GM12878 (cell line): ENCODE results near the gene SEMA3G. TPM values are rescaled to one million over a fixed set of nuclear protein-coding genes. Genes with fewer than 3 reads are reported as not detected.

Source experiments
- ATAC-seq: fragments of 200-7000 bp; cut with Tn5 transposase; 3 replicates; pipeline ENCODE4 v1.9.1; 2020; ENCODE audit warnings: mild to moderate bottlenecking, moderate library complexity
- BruUV-seq: library from RNA; stranded (reverse); fragments of 400-500 nt; replicated peaks from 2 replicates; lab custom pipeline; 2021; lab: Mats Ljungman, UMichigan
- CTCF ChIA-PET: fragments of 300-600 bp; sonication (Branson Sonifier 250); formaldehyde crosslinking; extraction: SDS; loops from one replicate; lab custom pipeline; 2021; ENCODE audit warnings: inconsistent platforms; lab: Yijun Ruan, JAX
- POLR2A ChIA-PET: fragments of 350-600 bp; formaldehyde crosslinking; extraction: SDS; loops from one replicate; lab custom pipeline; 2021; ENCODE audit warnings: inconsistent platforms; lab: Charles Lee
- RAD21 ChIA-PET: fragments of 300-600 bp; sonication (Branson Sonifier 250); formaldehyde crosslinking; loops from one replicate; lab custom pipeline; 2023; ENCODE audit warnings: antibody characterized with exemption; ENCODE audit not compliant: unreplicated experiment; lab: Charles Lee
- SMC1A ChIA-PET: fragments of 300-600 bp; sonication (Branson Sonifier 250); formaldehyde crosslinking; loops from one replicate; lab custom pipeline; 2023; ENCODE audit not compliant: unreplicated experiment, uncharacterized antibody; lab: Charles Lee
- DNase-seq: peaks from one replicate; pipeline ENCODE4 v3.0.0-alpha.2; 2011; ENCODE audit warnings: low read depth, low spot score
- FAIRE-seq: peaks from 3 replicates; lab custom pipeline; 2011; peaks lifted over from hg19 to GRCh38; lab: Jason Lieb, UNC
- H2AFZ ChIP-seq: 2 replicates; pipeline ENCODE4 v1.6.0; 2011; ENCODE audit warnings: low read depth, low read length, control low read depth; ENCODE audit not compliant: control insufficient read depth
- H3K27ac ChIP-seq: 2 replicates; pipeline ENCODE4 v1.5.1; 2011; ENCODE audit warnings: control low read depth; ENCODE audit not compliant: control insufficient read depth, insufficient read depth
- H3K27me3 ChIP-seq, 2 experiments: replicated peaks in 1 of 2; 2 replicates each; pipeline versions ENCODE4 v1.6.0 to v1.6.1; 2011; ENCODE audit warnings: low read length in 1 of 2; ENCODE audit not compliant: control insufficient read depth in 2 of 2, insufficient read depth in 2 of 2
- H3K36me3 ChIP-seq, 2 experiments: 2 replicates each; pipeline ENCODE4 v1.5.1; 2011; ENCODE audit warnings: low read length in 1 of 2; ENCODE audit not compliant: control insufficient read depth in 2 of 2, insufficient read depth in 2 of 2
- H3K4me1 ChIP-seq: 2 replicates; pipeline ENCODE4 v1.6.1; 2011; ENCODE audit warnings: mild to moderate bottlenecking, low read length, moderate library complexity, mixed read lengths; ENCODE audit not compliant: control insufficient read depth, insufficient read depth
- H3K4me2 ChIP-seq: 2 replicates; pipeline ENCODE4 v1.6.0; 2011; ENCODE audit warnings: control low read depth; ENCODE audit not compliant: control insufficient read depth, insufficient read depth
- H3K4me3 ChIP-seq: fragments of 200-600 bp; sonication (generic); 2 replicates; pipeline ENCODE4 v1.5.1; 2016
- H3K79me2 ChIP-seq: 2 replicates; pipeline ENCODE4 v1.6.0; 2011; ENCODE audit warnings: low read length; ENCODE audit not compliant: control insufficient read depth, insufficient read depth
- H3K9ac ChIP-seq: 2 replicates; pipeline ENCODE4 v1.8.0; 2011; ENCODE audit warnings: low read length, control low read depth, mixed read lengths; ENCODE audit not compliant: control insufficient read depth, insufficient read depth
- H3K9me3 ChIP-seq: replicated peaks from 3 replicates; pipeline ENCODE4 v1.5.1; 2011; ENCODE audit warnings: mild to moderate bottlenecking, low read length; ENCODE audit not compliant: control insufficient read depth, insufficient read depth
- H4K20me1 ChIP-seq: 2 replicates; pipeline ENCODE4 v1.6.0; 2011; ENCODE audit not compliant: control insufficient read depth, insufficient read depth
- CBX3 ChIP-seq: fragments of 200-600 bp; sonication (generic); IDR thresholded peaks from 2 replicates; pipeline ENCODE4 v1.6.1; 2016; ENCODE audit warnings: low read depth, borderline replicate concordance
- CEBPB ChIP-seq, 2 experiments: fragments of 150-350 bp in 1 of 2; IDR thresholded peaks; 2 replicates each; pipeline ENCODE4 v1.6.1; 2012 to 2014; ENCODE audit warnings: low read depth in 2 of 2, low read length in 2 of 2, borderline replicate concordance in 1 of 2, inconsistent platforms in 1 of 2
- GABPA ChIP-seq: IDR thresholded peaks from 2 replicates; pipeline ENCODE4 v1.6.1; 2014; ENCODE audit warnings: antibody characterized with exemption, low read depth, mild to moderate bottlenecking, inconsistent platforms
- MYC ChIP-seq: IDR thresholded peaks from 2 replicates; pipeline ENCODE4 v1.6.1; 2011; ENCODE audit warnings: mild to moderate bottlenecking, low read length, moderate library complexity, inconsistent platforms; ENCODE audit not compliant: insufficient read depth, insufficient replicate concordance, insufficient read length, severe bottlenecking
- NR2C1 ChIP-seq: fragments of 450-650 bp; IDR thresholded peaks from 2 replicates; pipeline ENCODE4 v1.6.1; 2017; ENCODE audit warnings: antibody characterized with exemption, mild to moderate bottlenecking, moderate library complexity
- PAX8 ChIP-seq: fragments of 450-650 bp; IDR thresholded peaks from 2 replicates; pipeline ENCODE4 v1.6.1; 2017; ENCODE audit warnings: mild to moderate bottlenecking, moderate library complexity
- RFX5 ChIP-seq: IDR thresholded peaks from 2 replicates; pipeline ENCODE4 v1.6.1; 2011; ENCODE audit warnings: low read depth, low read length, improper control_type of control experiment
- SPI1 ChIP-seq: IDR thresholded peaks from 2 replicates; pipeline ENCODE4 v1.6.1; 2011; ENCODE audit warnings: low read depth, mild to moderate bottlenecking, low read length, moderate library complexity, borderline replicate concordance; ENCODE audit not compliant: insufficient read depth
- ZBTB4 ChIP-seq: fragments of 450-650 bp; formaldehyde crosslinking; IDR thresholded peaks from 2 replicates; pipeline ENCODE4 v1.4.0; 2022; ENCODE audit warnings: mild to moderate bottlenecking, moderate library complexity
- WGBS: methylation state at CpG from one replicate; pipeline ENCODE4 v1.1.6; 2016; ENCODE audit warnings: low lambda C conversion rate; ENCODE audit not compliant: insufficient replicate concordance, insufficient coverage; ENCODE audit errors: missing lambda C conversion rate; 5-methylcytosine and 5-hydroxymethylcytosine counted together
- in situ Hi-C: fragments of 300-500 bp; cut with MboI; formaldehyde crosslinking; loops from 9 replicates; pipeline ENCODE4 v1.14.3; 2018; ENCODE audit warnings: mixed read lengths
- intact Hi-C: fragments of 100-400 bp; cut with micrococcal nuclease; formaldehyde crosslinking; loops from one replicate; pipeline ENCODE4 v1.14.2; 2022; ENCODE audit not compliant: unreplicated experiment
- polyA plus RNA-seq, 11 experiments: library from polyadenylated mRNA; depleted of rRNA in 4 of 11; unstranded in 6 of 11; stranded (reverse) in 5 of 11; fragments of >200 nt; fragmentation: Nextera tagmentation in 4 of 11; fragmentation: Illumina TruSeq in 1 of 11; extraction: Ambion mirVana in 4 of 11; extraction: Trizol in 1 of 11; gene quantifications; 1 replicate in 1 of 11; 2 replicates in 10 of 11; pipeline versions ENCODE4 v1.2.1 to v1.2.3, GENCODE V29; 2011 to 2016; ENCODE audit warnings: inconsistent platforms in 2 of 11, missing spikeins in 2 of 11, low read depth in 1 of 11
- total RNA-seq, 4 experiments: library from RNA; depleted of rRNA in 3 of 4; stranded (reverse); fragments of >200 nt in 3 of 4; fragmentation: Illumina TruSeq in 1 of 4; extraction: Trizol in 1 of 4; gene quantifications; 2 replicates each; pipeline versions ENCODE4 v1.2.1 to v1.2.3, GENCODE V29; 2013 to 2021
- TF ChIP-seq, protein P1 (sequence below), 3 experiments: IDR thresholded peaks in 2 of 3; conservative IDR thresholded peaks in 1 of 3; 2 replicates each; pipeline ENCODE4 v1.5.1; 2011; ENCODE audit warnings: low read depth in 3 of 3, low read length in 3 of 3, mild to moderate bottlenecking in 3 of 3, control low read depth in 2 of 3, moderate library complexity in 2 of 3, inconsistent platforms in 1 of 3, mixed read lengths in 1 of 3; ENCODE audit not compliant: control insufficient read depth in 2 of 3, insufficient read depth in 1 of 3; ENCODE audit errors: extremely low read depth in 1 of 3
- TF ChIP-seq, protein P2 (sequence below): fragments of 450-650 bp; IDR thresholded peaks from 2 replicates; pipeline ENCODE4 v1.6.1; 2017; ENCODE audit warnings: mild to moderate bottlenecking, moderate library complexity

SEMA3G gene
- total and polyA plus RNA-seq, 10 of the 15 experiments (the other 5 are each of a cell fraction or from before 2014, with no cell fraction given): 0.03 to 0.04 TPM; not detected in 8

DNA sequence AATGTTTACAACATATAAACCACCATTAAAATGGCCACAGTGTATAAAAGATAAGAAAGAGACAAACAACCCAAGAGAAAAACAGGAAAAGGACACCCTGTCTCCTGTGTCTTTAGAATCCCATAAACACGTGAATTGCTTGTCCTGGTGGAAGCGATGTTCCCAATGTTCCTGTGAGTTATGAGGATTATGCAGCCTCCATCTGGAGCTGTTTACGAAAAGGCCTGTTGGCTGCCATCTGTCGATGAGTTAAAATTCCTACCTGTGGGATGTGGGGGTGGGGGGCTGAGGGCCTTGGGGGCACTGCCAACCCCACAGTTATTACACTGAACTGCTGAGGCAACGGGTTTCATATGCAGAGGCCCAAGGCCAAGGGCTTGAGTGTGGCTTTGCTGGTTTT, 24.1 kb upstream of the SEMA3G start:
- ATAC-seq: no peak
- DNase-seq: no peak
- WGBS: 100% methylated on average over 5 of the region's 5 CpGs
- Histone ChIP-seq H3K79me2 (no peaks in the 10 kb centered on the region), H3K27ac (no peak overlapping the region), H3K9me3 (no peaks in the 10 kb centered on the region), H3K4me3 (no peak overlapping the region), H3K4me1 (no peaks in the 10 kb centered on the region), H4K20me1 (no peaks in the 10 kb centered on the region), H2AFZ (no peak overlapping the region), H3K4me2 (no peak overlapping the region), H3K27me3 (no peaks in the 10 kb centered on the region), H3K36me3 (peaks cover 18 to 20% of the 10 kb centered on the region in 2 experiments; a peak in 3 of 4 replicates), H3K9ac (no peak overlapping the region)
- ChIA-PET RAD21 (no interaction called here), CTCF (no interaction called here), POLR2A (no interaction called here), SMC1A (no interaction called here)
- BruUV-seq: no TSS peak
- in situ Hi-C loops (no loop called here), intact Hi-C loops (no loop called here)
- no peak for FAIRE-seq
- TF ChIP-seq, protein P1, sequence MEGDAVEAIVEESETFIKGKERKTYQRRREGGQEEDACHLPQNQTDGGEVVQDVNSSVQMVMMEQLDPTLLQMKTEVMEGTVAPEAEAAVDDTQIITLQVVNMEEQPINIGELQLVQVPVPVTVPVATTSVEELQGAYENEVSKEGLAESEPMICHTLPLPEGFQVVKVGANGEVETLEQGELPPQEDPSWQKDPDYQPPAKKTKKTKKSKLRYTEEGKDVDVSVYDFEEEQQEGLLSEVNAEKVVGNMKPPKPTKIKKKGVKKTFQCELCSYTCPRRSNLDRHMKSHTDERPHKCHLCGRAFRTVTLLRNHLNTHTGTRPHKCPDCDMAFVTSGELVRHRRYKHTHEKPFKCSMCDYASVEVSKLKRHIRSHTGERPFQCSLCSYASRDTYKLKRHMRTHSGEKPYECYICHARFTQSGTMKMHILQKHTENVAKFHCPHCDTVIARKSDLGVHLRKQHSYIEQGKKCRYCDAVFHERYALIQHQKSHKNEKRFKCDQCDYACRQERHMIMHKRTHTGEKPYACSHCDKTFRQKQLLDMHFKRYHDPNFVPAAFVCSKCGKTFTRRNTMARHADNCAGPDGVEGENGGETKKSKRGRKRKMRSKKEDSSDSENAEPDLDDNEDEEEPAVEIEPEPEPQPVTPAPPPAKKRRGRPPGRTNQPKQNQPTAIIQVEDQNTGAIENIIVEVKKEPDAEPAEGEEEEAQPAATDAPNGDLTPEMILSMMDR (IDR thresholded peaks at IDR 0.05 in 2 of 3, conservative IDR thresholded peaks at IDR 0.05 in 1 of 3; ENCODE audit: control insufficient read depth in 2 of 3, extremely low read depth in 1 of 3, insufficient read depth in 1 of 3, low read depth in 3 of 3, low read length in 3 of 3): no peak
- TF ChIP-seq MYC (no peak), RFX5 (no peak), PAX8 (no peak), SPI1 (no peak), CBX3 (no peak), GABPA (no peak), CEBPB (IDR thresholded peaks at IDR 0.05; ENCODE audit: borderline replicate concordance in 1 of 2, low read depth in 2 of 2, low read length in 2 of 2) (no peak), NR2C1 (no peak), ZBTB4 (no peak)
- TF ChIP-seq, protein P2, sequence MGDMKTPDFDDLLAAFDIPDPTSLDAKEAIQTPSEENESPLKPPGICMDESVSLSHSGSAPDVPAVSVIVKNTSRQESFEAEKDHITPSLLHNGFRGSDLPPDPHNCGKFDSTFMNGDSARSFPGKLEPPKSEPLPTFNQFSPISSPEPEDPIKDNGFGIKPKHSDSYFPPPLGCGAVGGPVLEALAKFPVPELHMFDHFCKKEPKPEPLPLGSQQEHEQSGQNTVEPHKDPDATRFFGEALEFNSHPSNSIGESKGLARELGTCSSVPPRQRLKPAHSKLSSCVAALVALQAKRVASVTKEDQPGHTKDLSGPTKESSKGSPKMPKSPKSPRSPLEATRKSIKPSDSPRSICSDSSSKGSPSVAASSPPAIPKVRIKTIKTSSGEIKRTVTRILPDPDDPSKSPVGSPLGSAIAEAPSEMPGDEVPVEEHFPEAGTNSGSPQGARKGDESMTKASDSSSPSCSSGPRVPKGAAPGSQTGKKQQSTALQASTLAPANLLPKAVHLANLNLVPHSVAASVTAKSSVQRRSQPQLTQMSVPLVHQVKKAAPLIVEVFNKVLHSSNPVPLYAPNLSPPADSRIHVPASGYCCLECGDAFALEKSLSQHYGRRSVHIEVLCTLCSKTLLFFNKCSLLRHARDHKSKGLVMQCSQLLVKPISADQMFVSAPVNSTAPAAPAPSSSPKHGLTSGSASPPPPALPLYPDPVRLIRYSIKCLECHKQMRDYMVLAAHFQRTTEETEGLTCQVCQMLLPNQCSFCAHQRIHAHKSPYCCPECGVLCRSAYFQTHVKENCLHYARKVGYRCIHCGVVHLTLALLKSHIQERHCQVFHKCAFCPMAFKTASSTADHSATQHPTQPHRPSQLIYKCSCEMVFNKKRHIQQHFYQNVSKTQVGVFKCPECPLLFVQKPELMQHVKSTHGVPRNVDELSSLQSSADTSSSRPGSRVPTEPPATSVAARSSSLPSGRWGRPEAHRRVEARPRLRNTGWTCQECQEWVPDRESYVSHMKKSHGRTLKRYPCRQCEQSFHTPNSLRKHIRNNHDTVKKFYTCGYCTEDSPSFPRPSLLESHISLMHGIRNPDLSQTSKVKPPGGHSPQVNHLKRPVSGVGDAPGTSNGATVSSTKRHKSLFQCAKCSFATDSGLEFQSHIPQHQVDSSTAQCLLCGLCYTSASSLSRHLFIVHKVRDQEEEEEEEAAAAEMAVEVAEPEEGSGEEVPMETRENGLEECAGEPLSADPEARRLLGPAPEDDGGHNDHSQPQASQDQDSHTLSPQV: no peak
